Type B pancreatic cell (in vitro differentiated cells): Measurements from ENCODE around the gene TSTD1. TPM values are rescaled to one million over a fixed set of nuclear protein-coding genes. Genes with fewer than 3 reads are reported as not detected.

ENCODE experiments used
- DNase-seq: peaks from one replicate; pipeline ENCODE4 v3.0.0; 2021; ENCODE audit warnings: mixed read lengths; ENCODE audit not compliant: unreplicated experiment; ENCODE audit errors: extremely low spot score
- H3K27ac Mint-ChIP-seq: 2 replicates; pipeline ENCODE4 v1.8.0; 2021; ENCODE audit warnings: mild to moderate bottlenecking, mixed read lengths
- H3K27me3 Mint-ChIP-seq: 2 replicates; pipeline ENCODE4 v1.8.0; 2021; ENCODE audit warnings: mixed read lengths
- H3K36me3 Mint-ChIP-seq: 2 replicates; pipeline ENCODE4 v1.8.0; 2021; ENCODE audit warnings: mixed read lengths
- H3K4me1 Mint-ChIP-seq: one replicate; pipeline ENCODE4 v1.8.0; 2021; ENCODE audit warnings: mixed read lengths; ENCODE audit not compliant: unreplicated experiment
- H3K4me3 Mint-ChIP-seq: 2 replicates; pipeline ENCODE4 v1.8.0; 2021; ENCODE audit warnings: mild to moderate bottlenecking, mixed read lengths
- H3K9me3 Mint-ChIP-seq: 2 replicates; pipeline ENCODE4 v1.8.0; 2021; ENCODE audit warnings: mixed read lengths
- total RNA-seq: library from RNA; stranded (reverse); gene quantifications from 2 replicates; pipeline ENCODE4 v1.2.1, GENCODE V29; 2021; ENCODE audit warnings: low replicate concordance
- TF ChIP-seq, protein P1 (sequence below): fragments of 200-600 bp; sonication (generic); conservative IDR thresholded peaks from 2 replicates; pipeline ENCODE4 v1.5.0; 2021; ENCODE audit warnings: antibody characterized with exemption, mild to moderate bottlenecking

Gene TSTD1
- total RNA-seq, 1 donor from 2014 or later = 40.8 TPM

DNA sequence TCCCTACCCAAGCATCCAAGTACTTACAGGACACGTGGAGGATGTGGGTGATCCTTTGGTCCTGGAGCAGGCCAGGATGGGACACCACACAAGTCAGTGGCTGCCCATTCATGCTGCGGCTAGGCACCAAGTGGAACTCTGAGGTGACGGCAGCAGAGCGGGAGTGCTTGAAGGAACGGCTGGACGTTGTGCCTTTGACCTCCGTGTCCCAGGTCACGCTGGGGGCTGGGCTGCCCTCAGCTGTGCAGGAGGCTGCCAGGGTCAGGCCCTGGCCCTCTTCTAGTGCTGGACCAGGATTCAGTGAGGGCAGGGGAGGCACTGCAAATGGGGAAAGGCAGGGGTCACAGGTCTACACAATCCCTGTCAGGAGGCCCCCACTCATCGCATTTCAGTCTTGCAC is 38.7 kb upstream of the TSTD1 start:
- DNase-seq = no peak
- H3K36me3 Mint-ChIP-seq = peaks cover 15% of the 10 kb centered on the region
- H3K4me3 Mint-ChIP-seq = no peak overlapping the region
- H3K9me3 Mint-ChIP-seq = no peaks in the 10 kb centered on the region
- no peaks in the 10 kb centered on the region for H3K27me3 Mint-ChIP-seq
- no peak overlapping the region for H3K27ac Mint-ChIP-seq
- TF ChIP-seq, protein P1, sequence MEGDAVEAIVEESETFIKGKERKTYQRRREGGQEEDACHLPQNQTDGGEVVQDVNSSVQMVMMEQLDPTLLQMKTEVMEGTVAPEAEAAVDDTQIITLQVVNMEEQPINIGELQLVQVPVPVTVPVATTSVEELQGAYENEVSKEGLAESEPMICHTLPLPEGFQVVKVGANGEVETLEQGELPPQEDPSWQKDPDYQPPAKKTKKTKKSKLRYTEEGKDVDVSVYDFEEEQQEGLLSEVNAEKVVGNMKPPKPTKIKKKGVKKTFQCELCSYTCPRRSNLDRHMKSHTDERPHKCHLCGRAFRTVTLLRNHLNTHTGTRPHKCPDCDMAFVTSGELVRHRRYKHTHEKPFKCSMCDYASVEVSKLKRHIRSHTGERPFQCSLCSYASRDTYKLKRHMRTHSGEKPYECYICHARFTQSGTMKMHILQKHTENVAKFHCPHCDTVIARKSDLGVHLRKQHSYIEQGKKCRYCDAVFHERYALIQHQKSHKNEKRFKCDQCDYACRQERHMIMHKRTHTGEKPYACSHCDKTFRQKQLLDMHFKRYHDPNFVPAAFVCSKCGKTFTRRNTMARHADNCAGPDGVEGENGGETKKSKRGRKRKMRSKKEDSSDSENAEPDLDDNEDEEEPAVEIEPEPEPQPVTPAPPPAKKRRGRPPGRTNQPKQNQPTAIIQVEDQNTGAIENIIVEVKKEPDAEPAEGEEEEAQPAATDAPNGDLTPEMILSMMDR = no peak
- peaks cover 11% of the 10 kb centered on the region for H3K4me1 Mint-ChIP-seq

DNA sequence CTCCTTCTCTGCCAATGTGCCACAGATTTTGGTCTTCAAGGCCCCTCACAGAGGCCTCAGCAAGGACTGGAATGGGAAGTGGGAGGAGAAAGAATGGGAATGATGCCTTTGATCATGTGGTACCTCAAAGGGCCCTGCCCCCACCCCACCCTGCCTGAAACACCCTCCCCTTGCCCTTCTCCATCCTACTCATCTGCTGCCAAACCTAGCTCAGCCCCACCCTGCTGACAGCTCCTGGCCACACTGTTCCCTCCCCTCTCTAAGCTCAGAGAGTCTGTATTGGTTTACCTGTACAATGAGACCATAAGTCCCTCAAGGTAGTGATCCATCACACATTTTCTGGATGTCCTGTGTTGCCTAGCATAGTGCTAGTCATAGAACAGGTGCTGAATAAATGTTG is 37.6 kb upstream of the TSTD1 start:
- Mint-ChIP-seq H3K4me3 (peak overlapping the region; percentile 55), H3K27ac (peak overlapping the region; percentile 86), H3K27me3 (no peaks in the 10 kb centered on the region), H3K4me1 (peaks cover 11% of the 10 kb centered on the region), H3K9me3 (no peaks in the 10 kb centered on the region), H3K36me3 (peaks cover 19% of the 10 kb centered on the region)
- TF ChIP-seq, protein P1 = no peak
- DNase-seq = no peak

DNA sequence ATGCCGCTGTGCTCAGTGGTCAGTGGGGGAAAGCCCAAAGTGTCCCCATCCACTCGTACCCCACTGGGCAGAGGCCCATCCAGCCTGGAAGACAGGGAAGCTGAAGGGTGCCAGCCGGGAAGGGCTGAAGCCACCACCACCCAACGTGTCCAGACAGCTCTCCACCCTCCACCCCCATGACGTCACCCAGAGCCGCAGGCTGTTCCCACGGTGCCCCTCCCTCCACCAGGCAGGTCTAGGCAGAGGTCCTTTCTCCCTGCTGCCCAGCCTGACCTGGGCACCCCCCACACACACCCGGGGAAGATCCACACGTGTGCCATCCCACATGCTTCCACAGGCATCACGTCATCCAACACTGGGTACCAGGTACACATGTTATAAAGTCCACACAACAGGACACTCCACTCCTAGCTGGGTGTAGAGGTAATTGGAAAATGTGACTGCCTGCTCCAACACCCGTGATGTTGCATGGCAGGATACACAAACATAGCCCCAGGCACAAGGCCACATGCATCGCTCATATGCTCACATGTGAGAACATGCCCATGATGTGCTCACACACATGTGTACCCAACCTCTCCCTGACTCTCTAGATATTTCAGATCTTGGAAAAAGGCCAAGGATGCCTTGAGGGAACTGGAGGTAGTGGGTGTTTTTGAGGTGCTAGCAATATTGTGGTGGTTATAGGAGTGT is 36.1 kb upstream of the TSTD1 start:
- peak overlapping the region; percentile 55 for H3K4me3 Mint-ChIP-seq
- no peaks in the 10 kb centered on the region for H3K27me3 Mint-ChIP-seq
- no peaks in the 10 kb centered on the region for H3K9me3 Mint-ChIP-seq
- no peak for DNase-seq
- H3K27ac Mint-ChIP-seq = peak overlapping the region; percentile 91
- H3K4me1 Mint-ChIP-seq = no peaks in the 10 kb centered on the region
- TF ChIP-seq, protein P1 = no peak
- peaks cover 8% of the 10 kb centered on the region for H3K36me3 Mint-ChIP-seq

DNA sequence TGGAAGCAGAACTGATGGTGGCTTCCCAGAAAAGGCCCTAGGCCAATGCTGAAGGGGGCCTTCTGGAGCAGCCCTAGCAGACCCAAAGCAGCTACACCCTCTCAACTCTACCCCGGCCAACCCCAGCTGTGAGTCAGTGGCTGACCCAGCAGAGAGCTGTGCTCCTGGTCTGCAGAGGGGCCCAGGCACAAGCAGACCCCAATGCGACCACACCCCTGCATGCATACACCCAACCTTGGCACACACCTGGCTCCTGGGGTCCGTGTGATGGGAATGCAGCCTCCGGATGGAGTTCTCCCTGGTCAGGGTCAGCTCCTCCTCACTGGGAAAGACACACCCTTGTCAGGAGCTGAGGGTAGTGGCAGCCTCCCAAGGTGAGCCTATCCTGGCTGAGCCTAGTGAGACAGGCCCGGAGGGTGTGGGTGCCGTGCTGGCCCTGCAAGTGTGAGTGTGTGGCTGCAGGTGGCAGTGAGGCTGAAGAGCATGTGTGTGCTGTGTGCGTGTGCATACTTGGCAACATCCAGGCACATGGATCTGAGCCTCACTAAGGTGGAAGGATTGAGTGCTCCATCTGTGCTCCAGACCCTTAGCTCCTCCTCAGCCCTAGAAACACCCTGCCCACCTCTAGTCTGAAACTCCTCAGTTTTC is 34.8 kb upstream of the TSTD1 start:
- H3K9me3 Mint-ChIP-seq = no peaks in the 10 kb centered on the region
- H3K27ac Mint-ChIP-seq = peak overlapping the region; percentile 91
- H3K4me3 Mint-ChIP-seq = peak overlapping the region; percentile 11
- TF ChIP-seq, protein P1 = no peak
- no peaks in the 10 kb centered on the region for H3K4me1 Mint-ChIP-seq
- DNase-seq = no peak
- H3K27me3 Mint-ChIP-seq = no peaks in the 10 kb centered on the region
- H3K36me3 Mint-ChIP-seq = peaks cover 4% of the 10 kb centered on the region

DNA sequence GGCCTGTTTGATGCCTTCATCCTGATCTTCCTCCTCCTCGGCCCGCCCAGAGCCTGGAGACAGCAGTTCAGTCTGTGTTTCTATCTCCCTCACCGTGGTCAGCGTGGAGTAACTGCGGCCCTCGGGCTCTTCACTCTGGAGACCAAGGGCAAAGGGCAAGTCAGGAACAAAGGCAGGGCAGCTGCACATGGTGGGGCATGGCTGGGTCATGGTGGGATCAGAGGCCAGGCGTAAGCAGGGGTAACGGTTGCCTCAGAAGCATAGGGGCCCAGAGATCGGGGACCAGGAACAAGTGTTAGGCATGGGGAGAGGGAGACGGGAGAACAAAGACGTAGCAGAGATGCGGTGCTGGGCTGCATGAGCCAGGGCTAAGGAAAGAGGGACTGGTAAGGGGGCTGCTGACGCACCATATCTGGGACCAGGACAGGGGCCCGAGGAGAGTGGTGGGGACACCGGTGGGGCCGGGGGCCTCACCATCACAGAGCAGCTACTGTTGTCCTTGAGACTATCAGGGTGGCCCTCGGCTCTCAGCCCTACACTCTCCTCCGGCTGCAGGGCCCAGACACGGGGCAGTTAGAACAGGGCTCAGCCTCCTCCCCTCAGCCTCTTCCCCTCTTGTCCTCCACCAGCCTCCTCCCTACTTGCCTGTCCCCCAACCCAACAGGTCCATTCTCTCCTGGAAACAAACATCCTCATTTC is 34.1 kb upstream of the TSTD1 start:
- peaks cover 4% of the 10 kb centered on the region for H3K36me3 Mint-ChIP-seq
- no peaks in the 10 kb centered on the region for H3K27me3 Mint-ChIP-seq
- no peak for DNase-seq
- no peaks in the 10 kb centered on the region for H3K9me3 Mint-ChIP-seq
- peak overlapping the region; percentile 91 for H3K27ac Mint-ChIP-seq
- H3K4me3 Mint-ChIP-seq = no peak overlapping the region
- H3K4me1 Mint-ChIP-seq = no peaks in the 10 kb centered on the region
- TF ChIP-seq, protein P1 = no peak
